ENCODE data around the gene BANP.
"Not testable (repeated sequence)": the region's sequence is repeated elsewhere in the genome, so short reads cannot be mapped to it uniquely, and the experiment has no call there.

BANP gene

DNA sequence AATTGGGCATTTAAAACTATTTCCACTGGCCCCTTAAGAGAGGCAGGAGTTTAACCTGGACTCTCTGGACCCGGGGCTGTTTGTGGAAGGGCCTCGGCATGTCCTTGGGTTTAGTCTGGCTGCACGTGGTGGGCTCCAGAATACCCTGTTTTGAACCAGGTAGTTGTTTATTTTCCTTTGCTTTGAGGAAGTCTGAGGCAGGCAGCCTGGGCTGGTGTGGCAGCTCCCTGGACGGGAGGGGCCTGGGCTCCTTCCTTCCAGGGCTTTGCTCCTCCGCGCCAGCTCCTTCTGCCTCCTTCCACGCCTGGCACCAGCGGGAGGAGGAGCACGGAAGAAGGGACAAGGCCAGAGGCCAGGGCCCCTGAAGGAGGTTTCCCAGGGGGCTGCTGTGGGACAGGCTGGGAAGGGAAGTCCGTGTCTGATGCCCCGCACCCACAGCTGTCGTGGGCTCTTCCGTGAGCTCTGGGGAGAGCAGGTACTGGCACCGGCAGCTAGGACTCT, 15.5 kb downstream of the BANP start:
- DNase-seq: no peak

- no peak for DNase-seq
Measured at GRCh38 chr16:87968541-87968940, 17.3 kb downstream of the BANP start.

GRCh38 chr16:87970186-87970585, 19.0 kb downstream of the BANP start:
- DNase-seq: no peak

GRCh38 chr16:87971933-87972332, 20.7 kb downstream of the BANP start:
- no peak for DNase-seq

DNA sequence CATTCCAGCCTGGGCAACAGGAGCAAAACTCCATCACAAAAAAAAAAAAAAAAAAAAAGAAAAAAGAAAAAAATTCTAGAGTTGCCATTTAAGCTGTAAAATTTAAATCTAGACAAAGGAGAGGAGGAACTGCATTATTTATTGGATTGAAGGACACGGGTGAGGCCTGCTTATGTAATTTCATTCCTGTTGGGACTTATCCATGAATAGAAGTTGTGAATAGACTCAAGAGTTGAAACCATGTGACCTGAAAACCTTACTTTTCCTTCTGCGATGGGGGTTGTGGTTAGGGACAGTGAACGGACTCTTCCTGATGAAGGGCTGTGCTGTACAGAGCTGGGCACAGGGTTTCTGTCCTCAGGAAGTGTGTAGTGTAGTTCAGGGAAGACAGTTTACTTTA, 22.5 kb downstream of the BANP start:
- no peak for DNase-seq

DNA sequence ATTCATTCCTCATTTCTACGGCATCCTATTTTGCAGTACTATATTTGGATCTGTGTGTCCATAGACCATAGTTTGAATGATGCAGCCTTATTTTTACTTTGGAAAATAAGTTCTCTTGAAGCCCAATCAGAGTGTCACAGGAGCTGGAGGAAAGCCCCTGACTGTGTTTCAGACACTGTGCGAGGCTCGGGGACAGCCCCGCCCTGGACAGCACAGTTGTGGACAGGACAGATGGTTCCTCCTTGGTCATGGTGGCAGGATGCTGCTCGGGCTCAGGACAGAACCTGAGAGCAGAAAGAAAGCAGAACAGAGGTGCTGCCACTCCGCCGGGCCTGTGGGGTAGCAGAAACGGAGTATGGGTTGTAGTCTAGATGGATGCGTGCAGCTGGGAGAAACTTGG, 22.9 kb downstream of the BANP start:
- DNase-seq: no peak

DNA sequence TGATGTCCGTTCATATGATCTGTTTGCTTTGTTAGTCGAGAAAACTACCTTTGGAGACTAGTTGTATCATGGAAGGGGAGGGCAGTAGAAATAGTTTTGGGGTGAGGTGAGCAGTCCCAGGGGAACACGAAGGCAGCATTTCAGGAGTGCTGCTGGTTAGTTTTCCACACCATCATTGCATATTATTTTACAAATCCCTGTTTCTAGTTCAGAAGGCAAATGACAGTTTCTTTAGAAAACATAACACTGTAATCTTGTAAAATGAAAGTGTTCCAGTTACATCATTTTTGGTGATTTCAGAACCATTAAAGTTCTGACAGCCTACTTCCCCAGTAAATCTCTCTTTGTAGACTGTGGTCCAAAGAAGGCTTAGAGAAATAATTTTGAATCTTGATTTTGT, 25.4 kb downstream of the BANP start:
- DNase-seq: no peak

GRCh38 chr16:87978127-87978526, 26.9 kb downstream of the BANP start:
- DNase-seq: no peak

DNA sequence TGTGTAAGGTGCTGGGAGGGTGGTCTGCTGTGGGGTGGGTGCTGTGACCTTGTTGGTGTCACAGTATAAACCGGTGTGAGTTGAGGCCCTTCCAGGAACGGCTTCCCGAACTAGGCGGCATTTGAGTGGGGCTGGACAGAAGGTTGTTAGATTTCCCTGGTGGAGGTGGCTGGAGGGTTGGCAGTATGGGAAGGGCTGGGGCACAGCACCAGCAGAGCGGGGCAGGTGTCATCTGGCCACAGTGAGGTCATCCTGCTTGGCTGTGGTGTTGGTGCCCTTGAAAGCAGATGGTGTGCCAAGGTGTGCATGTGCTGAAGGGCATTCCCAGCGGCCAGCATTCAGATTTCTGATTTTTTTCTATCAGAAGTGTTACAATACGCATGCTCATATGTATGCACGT, 28.1 kb downstream of the BANP start:
- no peak for DNase-seq

- not testable (repeated sequence) for DNase-seq
Measured at GRCh38 chr16:87979911-87980630, 28.8 kb downstream of the BANP start.

DNA sequence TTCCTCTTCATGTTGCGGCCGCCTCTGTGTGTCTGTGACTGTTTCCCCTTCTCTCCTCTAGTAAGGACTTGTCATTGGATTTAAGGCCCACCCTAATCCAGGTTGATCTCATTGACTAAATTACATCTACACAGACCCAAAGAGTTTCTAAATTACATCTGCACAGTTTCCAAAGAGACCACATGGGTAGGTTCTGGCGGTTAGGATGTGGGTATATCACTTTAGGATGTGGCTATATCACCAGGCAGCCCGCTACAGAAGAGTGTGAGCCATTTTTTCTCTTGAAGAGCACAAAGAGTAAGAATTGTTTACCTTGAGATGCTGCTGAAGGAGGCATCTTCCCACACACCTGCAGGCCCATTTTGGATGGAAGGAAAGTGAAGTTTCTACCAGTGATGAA, 30.1 kb downstream of the BANP start:
- DNase-seq: peak in 1 of 2 experiments; percentile 49

DNA sequence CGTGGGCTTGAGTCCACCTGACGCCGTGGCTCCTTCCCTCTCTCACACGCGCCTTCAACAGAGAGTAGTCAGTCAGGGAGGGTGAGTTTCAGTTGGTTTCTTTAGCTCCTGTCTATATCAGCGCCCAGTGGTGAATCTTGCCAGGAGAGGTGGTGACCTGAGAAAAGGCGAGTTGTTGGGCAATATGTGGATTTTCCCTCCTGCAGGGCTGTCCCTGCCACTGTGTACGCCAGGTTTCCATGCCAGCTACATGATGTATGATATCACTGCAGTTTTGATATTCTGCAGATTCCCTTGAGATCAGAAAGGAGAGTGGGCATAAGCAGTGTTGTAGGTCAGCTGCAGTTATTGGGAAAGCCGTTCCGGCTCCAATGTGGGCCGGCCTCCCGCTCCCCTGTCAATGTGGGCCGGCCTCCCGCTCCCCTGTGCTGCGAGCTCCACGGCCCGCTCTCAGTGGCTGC, 31.4 kb downstream of the BANP start:
- DNase-seq: no peak

GRCh38 chr16:87983072-87983736, 32.0 kb downstream of the BANP start:
- DNase-seq: not testable (repeated sequence)

GRCh38 chr16:87983737-87984097, 32.5 kb downstream of the BANP start:
- peak; percentile 37 to 48 for DNase-seq

- peak; percentile 36 to 41 for DNase-seq
Measured at GRCh38 chr16:87984180-87984579, 32.9 kb downstream of the BANP start.

DNA sequence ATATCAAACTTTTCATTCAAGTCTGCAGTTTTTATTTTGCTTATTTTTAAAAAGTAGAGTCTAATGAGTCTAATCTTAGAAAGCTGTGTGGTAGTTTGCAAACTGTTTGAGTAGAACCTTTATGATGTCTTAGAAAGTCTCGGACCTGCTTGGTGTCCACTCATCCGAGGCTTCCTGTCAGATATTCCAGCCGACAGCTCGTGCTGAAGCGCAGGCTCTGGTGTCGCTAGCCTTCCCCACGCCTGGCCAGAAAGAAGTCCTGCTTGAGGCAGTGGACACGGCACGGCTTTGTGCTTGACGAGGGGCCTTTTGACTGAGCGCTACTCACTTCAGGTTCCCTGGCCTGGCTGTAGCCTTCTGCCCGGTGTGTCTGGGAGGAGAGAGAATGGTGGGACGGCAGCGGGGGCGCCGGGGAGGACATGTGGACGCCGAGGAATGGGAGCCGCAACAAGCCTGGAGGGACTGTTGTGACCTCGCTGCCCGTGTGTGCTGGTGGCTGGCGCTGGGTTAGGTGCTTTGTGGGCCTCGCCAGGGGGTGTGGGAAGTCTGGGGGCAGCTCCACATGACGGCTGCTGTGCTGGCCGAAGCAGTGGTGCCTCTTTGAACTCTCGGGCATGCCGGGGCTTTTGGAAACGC, 33.5 kb downstream of the BANP start:
- no peak for DNase-seq

DNA sequence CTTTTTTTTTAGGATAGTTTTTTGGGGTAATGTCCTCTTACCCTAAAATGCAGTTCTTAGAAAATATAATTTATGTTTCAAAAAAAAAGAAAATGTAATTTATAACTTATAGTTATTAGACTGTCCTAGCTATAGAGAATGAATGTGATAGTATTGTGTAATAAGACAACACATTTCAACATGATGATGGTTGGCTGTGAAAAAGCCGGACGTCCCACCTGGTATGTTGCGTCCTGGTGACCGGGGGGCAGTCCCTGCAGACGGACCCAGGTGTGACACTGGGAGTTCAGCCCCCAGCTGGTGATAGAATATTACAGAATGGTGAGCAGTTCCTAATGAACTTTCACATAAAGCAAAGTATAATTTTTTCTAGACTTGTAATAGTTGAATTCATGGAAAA, 34.3 kb downstream of the BANP start:
- DNase-seq: not testable (repeated sequence)

- peak; percentile 70 to 76 for DNase-seq
Measured at GRCh38 chr16:87986361-87986849, 35.2 kb downstream of the BANP start.

- not testable (repeated sequence) for DNase-seq
Measured at GRCh38 chr16:87988596-87988995, 37.4 kb downstream of the BANP start.

DNA sequence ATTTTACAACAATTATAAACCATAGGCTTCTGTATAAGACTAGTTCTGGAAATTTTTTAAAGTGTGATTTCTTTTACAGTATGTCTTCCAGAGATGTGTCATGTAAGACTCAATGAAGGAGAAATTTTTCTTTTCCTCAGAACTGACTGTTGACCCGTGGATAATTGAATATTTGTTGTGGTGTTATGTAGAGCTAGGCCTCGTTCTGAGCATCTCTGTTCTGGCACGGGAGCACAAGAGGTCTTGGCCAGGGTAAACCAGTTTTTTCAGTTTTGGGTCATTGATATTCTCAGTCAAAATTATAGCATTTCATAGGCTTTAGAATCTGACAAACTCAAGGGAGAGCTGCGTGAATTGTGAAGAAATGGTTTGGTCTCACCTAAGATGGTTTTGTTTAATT, 39.0 kb downstream of the BANP start:
- DNase-seq: not testable (repeated sequence)

DNA sequence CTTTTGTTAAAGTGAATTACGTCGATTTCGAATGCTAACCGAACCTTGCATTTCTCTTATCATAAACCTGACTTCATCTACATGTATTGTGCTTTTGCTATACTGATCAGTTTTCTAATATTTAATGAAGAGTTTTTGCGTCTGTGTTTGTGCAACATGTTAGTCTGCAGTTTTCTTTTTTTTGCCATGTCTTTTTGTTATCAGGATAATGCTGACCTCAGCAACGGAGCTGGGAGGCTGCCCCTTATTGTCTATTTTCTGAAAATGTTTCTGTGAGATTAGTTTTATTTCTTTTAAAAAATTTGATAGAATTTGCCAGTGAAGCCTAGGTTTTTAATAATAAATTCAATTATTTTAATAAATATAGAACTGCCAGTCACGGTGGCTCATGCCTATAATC, 40.9 kb downstream of the BANP start:
- DNase-seq: not testable (repeated sequence)

- no peak for DNase-seq
Measured at GRCh38 chr16:87993901-87994300, 42.7 kb downstream of the BANP start.

DNA sequence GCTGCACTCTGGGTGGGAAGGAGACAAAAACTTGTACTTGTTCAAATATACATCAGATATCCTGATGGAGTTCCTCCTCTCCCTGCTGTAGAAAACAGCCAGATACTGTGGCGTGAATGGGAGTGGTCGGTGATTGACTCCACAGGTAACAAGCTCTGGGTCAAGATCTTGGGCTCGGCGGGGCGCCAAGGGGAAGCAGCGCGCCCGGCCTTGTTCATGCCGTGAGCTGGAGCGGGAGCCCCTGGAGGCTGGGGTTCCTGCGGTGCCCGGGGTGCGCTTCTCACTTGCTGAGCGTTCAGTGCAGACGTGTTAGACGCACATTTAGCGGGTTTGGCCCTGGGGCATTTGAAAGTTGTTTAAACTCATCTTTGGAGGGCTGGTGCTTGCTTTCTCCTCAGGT, 44.4 kb downstream of the BANP start:
- DNase-seq: no peak

Data from activated T-cell treated with anti-CD3 and anti-CD28 coated beads, Interleukin-2, amount 50 U/mL, for 48 hours (primary cell).